Suppressor macrophage (primary cell): Measurements from ENCODE around the gene PABPN1.

ENCODE experiments used
- DNase-seq, 4 experiments: peaks; one replicate each; pipeline ENCODE4 v3.0.0-alpha.2; 2020 to 2022

PABPN1 gene

DNA sequence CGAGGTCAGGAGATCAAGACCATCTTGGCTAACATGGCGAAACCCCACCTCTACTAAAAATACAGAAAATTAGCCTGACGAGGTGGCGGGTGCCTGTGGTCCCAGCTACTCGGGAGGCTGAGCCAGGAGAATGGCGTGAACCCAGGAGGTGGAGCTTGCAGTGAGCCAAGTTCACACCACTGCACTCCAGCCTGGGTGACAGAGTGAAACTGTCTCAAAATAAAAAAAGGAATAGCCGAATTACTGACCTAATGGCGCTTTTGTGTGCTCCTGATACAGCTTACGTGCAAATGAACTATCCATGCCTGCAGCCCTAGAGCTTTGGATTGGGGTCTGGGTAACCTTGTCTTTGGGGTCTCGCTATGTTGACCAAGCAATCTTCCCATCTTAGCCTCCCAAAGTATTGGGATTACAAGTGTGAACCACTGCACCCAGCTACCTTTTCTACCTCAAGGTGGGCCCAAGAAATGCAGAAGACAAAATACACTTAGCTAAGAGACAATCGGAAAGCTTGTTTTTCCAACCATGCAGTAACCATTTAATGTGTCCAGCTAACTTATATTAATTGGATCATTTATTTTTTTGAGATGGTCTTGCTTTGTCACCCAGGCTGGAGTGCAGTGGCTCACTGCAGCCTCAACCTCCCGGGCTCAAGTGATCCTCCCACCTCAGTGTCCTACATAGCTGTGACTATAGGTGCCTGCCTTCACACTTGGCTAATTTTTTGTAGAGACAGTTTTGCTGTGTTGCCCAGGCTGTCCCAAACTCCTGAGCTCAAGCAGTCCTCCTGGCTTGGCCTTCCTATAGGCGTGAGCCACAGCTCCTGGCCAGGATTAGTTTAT, 5.5 kb downstream of the PABPN1 start:
- no peak for DNase-seq

DNA sequence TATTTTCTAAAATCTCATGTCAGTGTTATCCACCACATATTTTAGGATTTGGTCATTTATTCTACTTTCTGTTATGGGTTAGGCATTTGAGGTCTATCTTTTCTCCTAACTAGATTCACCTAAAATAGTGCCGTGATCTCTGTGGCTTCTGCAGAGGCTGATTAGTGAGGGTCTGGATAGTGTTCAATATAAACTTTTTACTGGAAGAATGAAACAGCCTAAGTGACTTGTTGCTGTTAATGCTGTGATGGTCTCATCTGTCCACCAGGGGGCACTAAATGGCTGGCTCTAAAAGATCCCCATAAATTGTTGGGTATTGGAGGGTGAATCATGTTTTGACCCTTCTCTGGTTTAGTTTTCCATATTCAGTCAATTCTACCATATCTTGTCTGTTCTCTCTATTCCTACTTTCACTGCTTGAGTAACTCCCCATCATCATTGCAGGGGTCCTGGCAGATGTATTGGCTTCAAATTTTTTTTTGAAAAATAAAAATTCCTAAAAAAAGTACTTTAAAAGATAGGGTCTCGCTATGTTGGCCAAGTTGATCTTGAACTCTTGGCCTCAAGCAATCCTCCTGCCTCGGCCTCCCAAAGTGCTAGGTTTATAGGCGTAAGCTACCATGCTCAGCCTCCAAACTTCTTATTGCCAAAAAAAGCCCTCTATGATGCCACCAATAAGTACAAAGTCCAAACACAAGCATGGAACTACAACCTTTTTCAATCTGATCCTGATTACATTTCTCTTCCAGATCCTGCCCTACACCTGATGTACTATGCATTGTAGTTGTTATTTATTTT, 6.9 kb downstream of the PABPN1 start:
- peak; percentile 76 to 84 (median 81) for DNase-seq

- no peak for DNase-seq
These were observed 14.4 kb downstream of the PABPN1 start for GRCh38 chr14:23335623-23336022.

GRCh38 chr14:23339506-23340268, 18.4 kb downstream of the PABPN1 start:
- DNase-seq = no peak

DNA sequence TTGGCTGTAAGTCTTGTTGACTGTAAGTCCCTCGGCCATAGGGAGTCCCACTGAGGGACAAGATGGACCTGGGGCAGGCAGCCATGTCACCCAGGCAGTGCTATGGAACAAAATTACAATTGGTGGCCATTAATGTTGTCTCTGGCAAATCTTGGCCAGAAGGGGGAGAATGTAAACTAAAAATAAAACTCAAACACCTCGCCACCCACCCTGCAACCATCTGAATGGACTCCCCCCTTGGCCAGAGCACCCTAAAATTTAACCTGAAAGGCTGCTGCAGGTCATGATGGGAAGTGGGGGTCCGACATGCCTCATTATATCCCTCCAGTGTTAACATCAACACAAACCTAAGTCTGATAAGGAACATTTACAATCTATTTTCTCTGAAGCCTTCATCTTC, 23.2 kb downstream of the PABPN1 start:
- no peak for DNase-seq

DNA sequence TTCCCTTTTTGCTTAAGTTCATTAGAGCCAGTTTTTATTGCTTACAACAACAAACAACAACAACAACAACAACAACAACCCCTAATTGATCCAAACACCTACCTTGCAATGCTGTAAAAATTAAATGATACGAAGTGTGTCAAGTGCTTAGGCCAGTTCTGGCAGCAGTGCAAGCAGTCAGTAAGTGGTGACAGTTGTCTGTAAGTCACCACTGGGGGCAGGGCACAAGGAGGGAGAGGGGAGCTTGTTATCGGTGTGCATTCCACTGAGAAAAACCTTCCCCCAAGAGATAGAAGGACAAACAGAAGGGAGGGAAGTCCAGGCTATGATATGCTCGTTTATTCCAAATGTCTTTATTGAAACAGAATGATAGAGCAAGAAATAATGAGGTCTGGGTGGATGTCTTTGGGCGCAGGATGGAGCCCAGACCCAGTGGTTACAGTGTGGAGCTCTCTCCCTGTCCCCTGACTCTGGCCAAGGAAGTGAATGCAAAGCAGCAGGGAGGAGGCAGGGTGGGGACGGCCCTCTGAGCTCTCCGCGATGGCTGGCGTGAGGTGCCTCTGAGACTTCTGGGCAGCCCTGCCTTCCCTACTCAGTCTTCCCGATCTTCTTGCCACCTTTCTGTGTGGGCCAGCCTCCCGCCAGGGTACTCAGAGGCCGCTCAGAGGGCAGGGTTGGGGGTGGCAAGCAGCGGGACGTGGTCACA, 24.9 kb downstream of the PABPN1 start:
- no peak for DNase-seq

GRCh38 chr14:23346693-23347405, 25.6 kb downstream of the PABPN1 start:
- no peak for DNase-seq

DNA sequence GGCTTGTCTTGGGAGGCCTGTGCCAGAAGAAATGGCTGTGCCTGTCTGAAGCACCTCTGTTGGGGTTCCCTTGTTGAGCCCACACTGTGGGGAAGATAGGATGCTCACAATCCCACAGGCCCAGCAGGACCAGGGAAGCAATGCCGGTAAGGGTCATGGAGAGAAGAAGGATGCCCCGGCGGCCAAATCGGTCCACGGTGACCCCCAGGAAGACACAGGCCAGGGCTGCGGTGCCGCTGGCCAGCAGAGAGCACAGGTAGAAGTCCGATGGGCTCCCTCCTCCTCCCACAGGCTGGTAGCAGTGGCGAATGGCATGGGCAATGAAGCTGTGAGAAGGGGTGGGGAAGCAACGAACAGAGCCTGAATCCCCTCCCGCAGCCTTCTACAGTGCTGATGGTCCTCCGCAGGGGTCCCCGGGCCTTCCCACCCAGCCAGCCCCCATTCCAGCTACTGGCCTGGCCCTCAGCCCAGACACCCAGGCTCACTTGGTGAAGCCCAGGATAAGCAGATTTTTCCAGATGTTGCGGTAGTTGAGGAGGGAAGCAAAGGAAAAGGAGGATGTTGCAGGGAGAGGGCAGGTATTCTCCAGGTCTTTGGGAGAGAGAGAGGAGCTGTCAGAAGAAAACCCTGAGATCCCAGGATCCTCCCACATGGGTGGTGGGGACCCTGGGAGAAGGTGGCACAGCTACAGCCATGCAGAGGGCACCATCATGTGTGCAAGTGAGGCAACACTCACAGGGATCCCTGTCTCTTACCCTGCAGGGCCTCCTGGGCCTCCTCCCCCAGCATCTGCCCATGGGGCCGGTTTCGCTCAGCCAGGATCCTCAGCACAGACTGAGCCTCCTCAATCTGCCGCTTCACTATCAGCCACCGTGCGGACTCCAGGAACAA, 26.4 kb downstream of the PABPN1 start:
- no peak for DNase-seq

- DNase-seq = no peak
These were observed 27.0 kb downstream of the PABPN1 start for GRCh38 chr14:23348297-23348655.

DNA sequence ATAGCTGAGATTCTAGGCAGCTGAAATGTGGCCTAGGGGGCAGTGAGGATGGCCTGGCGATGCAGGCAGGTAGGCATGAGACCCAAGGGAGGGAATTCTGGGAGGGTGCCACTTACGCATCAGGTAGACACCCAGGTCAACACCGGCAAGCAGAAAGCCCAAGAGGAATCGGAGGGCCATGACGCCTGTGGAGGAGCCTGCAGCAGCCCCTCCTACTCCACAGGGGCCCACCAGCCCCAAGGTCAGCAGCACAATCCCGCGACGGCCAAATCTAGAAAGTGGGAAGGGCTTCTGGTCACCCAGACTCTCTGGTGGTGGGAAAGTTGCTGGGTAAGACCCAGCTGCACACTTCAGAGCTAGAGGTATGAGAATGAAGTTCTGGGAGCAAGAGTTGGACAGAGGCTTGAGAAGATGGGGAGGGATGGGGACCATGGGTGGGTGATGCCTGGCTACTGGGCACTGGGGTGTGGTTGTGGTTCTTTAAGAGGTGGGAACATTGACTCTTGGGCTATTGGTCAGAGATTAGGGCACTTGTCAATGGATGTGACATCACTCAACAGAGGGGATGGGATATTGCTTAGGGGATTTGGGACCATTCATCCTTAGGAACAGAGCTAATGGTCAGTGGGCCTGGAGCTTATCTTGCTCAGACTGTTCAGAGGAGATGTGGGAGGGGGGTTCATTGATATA, 28.0 kb downstream of the PABPN1 start:
- no peak for DNase-seq

DNA sequence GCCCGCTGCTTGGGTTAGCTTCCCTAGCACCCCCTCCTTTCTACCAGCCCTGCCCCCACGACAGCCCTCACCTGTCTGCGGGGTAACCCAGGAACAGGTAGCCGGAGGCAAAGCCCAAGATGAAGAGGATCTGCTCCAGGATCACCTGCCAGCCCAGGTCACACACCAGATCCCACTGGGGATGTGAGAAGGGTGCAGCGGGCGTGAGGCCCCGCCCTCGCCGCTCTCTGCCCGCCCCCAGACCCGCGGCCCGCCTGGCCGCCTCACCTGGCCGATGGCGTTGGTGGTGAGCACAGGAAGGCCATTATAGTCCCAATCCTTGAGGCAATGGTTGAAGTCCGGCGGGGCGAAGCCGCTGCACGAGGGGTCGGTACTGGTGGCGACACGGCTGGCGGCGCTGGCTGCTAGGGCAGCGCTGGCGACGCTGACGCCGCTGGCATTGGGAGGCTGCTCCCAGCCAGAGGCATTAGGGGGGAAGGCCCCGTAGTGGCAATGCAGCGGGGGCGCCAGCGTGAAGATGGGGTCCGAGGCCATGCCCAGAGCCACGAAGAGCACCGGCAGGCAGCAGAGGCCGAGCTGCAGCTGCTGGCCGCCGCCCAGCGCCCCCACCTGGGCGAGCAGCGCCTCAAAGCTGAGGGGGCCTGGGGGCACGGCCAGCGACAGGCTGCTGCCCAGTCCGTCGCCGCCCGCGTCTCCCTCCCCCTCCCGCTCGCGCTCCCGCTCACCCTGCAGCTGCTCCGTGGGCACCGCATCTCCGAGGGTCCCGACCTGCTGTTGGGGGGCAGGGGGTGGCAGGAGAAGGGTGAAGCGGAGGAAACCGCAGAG, 30.6 kb downstream of the PABPN1 start:
- DNase-seq = peak in 1 of 4 experiments; percentile 6

- DNase-seq = peak; percentile 11 to 49 (median 27)
These were observed 31.5 kb downstream of the PABPN1 start, which contains the start of gene SLC22A17 for GRCh38 chr14:23352506-23353432. TSS of gene SLC22A17 (minus strand) at chr14:23352887.

- DNase-seq = no peak
These were observed 32.1 kb downstream of the PABPN1 start for GRCh38 chr14:23353433-23353780.

GRCh38 chr14:23354990-23355389, 33.7 kb downstream of the PABPN1 start:
- DNase-seq = no peak

DNA sequence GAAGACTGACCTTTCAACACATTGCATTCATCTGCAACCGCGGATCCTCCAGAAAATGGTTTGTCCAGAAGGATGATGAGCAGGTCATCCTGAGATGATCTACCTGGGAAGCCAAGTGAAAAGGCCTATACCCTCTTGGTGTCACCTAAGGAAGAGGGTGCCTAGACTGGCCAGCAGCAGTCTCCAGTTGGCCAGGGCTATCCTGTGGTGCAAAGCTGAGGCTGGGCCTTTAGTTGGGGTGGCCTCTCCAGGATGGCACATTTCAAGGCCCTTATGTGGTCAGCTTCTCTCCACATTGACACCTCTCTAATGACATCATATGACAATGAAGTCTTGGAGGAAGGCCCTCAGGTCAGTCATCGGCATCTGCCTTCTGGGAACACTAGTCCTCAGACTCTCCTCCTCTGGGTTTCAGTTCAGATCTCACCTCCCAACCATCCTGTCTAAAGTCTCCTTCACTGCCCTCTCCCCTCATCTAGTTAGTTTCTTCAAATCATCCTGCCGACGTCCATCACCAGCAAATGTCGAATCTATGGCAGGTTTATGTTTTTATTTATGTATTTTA, 34.7 kb downstream of the PABPN1 start:
- DNase-seq = no peak

- no peak for DNase-seq
These were observed 35.4 kb downstream of the PABPN1 start for GRCh38 chr14:23356662-23357061.

GRCh38 chr14:23357261-23357660, 36.0 kb downstream of the PABPN1 start:
- no peak for DNase-seq

- DNase-seq = no peak
These were observed 36.8 kb downstream of the PABPN1 start for GRCh38 chr14:23358042-23358441.
